Measurements from ENCODE around the gene TGIF2. TPM values are rescaled to one million over a fixed set of nuclear protein-coding genes. Genes with fewer than 3 reads are reported as not detected.

TGIF2 gene
- total RNA-seq, 1 experiment from 2014 or later = 71.1 TPM

GRCh38 chr20:36582821-36583220 lies 9.4 kb downstream of the TGIF2 start:
- peaks cover 58% of the 10 kb centered on the region for H3K36me3 Mint-ChIP-seq

GRCh38 chr20:36584018-36584481 lies 10.7 kb downstream of the TGIF2 start:
- POLR2A ChIA-PET = interaction anchor here (0.7 to 3.0 kb wide), 3 partner anchors 10 to 22 kb away, joined by 4 to 54 read pairs (median 5); partner anchors contain the start of gene TGIF2
- H3K4me3 Mint-ChIP-seq = no peak overlapping the region; the same call in 1 of the 2 replicates

More at GRCh38 chr20:36582821-36583220, 9.4 kb downstream of the TGIF2 start:
- CTCF ChIA-PET = no interaction called here
- no peak for ATAC-seq
- POLR2A ChIA-PET = no interaction called here
- TF ChIP-seq ZBTB43 (CRISPR knock-in tag; IDR thresholded peaks at IDR 0.05) = no peak
- TF ChIP-seq NR1H2 (CRISPR knock-in tag; IDR thresholded peaks at IDR 0.05) = no peak
- no peak for TF ChIP-seq JAZF1 (CRISPR knock-in tag; IDR thresholded peaks at IDR 0.05)
- H3K9me3 Mint-ChIP-seq = peaks cover 8% of the 10 kb centered on the region
- peaks cover 48% of the 10 kb centered on the region for H3K4me1 Mint-ChIP-seq
- H3K4me3 Mint-ChIP-seq = no peak overlapping the region
- H3K27me3 Mint-ChIP-seq (ENCODE audit: low read depth) = no peaks in the 10 kb centered on the region
- no peak for DNase-seq (ENCODE audit: low spot score)
- peak overlapping the region; percentile 74 for H3K27ac Mint-ChIP-seq

More at GRCh38 chr20:36584018-36584481, 10.7 kb downstream of the TGIF2 start:
- H3K9me3 Mint-ChIP-seq = peaks cover 8% of the 10 kb centered on the region
- no peak for DNase-seq (ENCODE audit: low spot score)
- peaks cover 52% of the 10 kb centered on the region for H3K36me3 Mint-ChIP-seq
- ATAC-seq = no peak
- CTCF ChIA-PET = interaction anchor here (0.6 to 3.8 kb wide), 4 partner anchors 8 to 1015 kb away, joined by 4 to 32 read pairs (median 10); partner anchors contain the start of genes RAB5IF and TGIF2
- H3K4me1 Mint-ChIP-seq = peaks cover 49% of the 10 kb centered on the region
- TF ChIP-seq SMAD4 (CRISPR knock-in tag; IDR thresholded peaks at IDR 0.05) (no peak), MLX (CRISPR knock-in tag; IDR thresholded peaks at IDR 0.05) (no peak), EMX1 (CRISPR knock-in tag; IDR thresholded peaks at IDR 0.05) (no peak), NFATC4 (CRISPR knock-in tag; IDR thresholded peaks at IDR 0.05) (no peak), ETV6 (CRISPR knock-in tag; IDR thresholded peaks at IDR 0.05) (no peak), JAZF1 (CRISPR knock-in tag; IDR thresholded peaks at IDR 0.05) (no peak), HMGXB4 (CRISPR knock-in tag; IDR thresholded peaks at IDR 0.05) (no peak), FOXP4 (CRISPR knock-in tag; IDR thresholded peaks at IDR 0.05) (no peak), ZNF317 (CRISPR knock-in tag; IDR thresholded peaks at IDR 0.05; ENCODE audit: borderline replicate concordance, low read depth) (no peak), ATF2 (CRISPR knock-in tag; IDR thresholded peaks at IDR 0.05; ENCODE audit: borderline replicate concordance, low read depth) (no peak), CTCF (IDR thresholded peaks at IDR 0.05) (no peak), OVOL2 (CRISPR knock-in tag; IDR thresholded peaks at IDR 0.05; ENCODE audit: borderline replicate concordance) (no peak), ZNF219 (CRISPR knock-in tag; IDR thresholded peaks at IDR 0.05; ENCODE audit: borderline replicate concordance) (no peak), ZNF281 (CRISPR knock-in tag; IDR thresholded peaks at IDR 0.05) (no peak), ZNF671 (CRISPR knock-in tag; IDR thresholded peaks at IDR 0.05) (no peak)
- no peaks in the 10 kb centered on the region for H3K27me3 Mint-ChIP-seq (ENCODE audit: low read depth)
- H3K27ac Mint-ChIP-seq = peak overlapping the region; percentile 93
